ENCODE results near the gene CEP104. TPM values are rescaled to one million over a fixed set of nuclear protein-coding genes. Genes with fewer than 3 reads are reported as not detected.

Gene CEP104
- total RNA-seq, 1 experiment from 2014 or later, result 50.8 TPM

- no peaks in the 10 kb centered on the region for H3K27me3 ChIP-seq (replicated peaks; ENCODE audit: insufficient read depth, low read depth, low read length, poor library complexity)
- H3K9me3 ChIP-seq (ENCODE audit: low read depth, low read length, poor library complexity, severe bottlenecking), result no peaks in the 10 kb centered on the region
- peaks cover 29% of the 10 kb centered on the region for H3K36me3 ChIP-seq (ENCODE audit: insufficient read depth, low read length, poor library complexity, severe bottlenecking)
- intact Hi-C loops (cut with micrococcal nuclease; ENCODE audit: unreplicated experiment), result no loop called here
- no peak for DNase-seq (ENCODE audit: low spot score)
- CTCF ChIA-PET, result no interaction called here
- H3K27ac ChIP-seq (ENCODE audit: low read depth, low read length, poor library complexity, severe bottlenecking), result no peak overlapping the region
- no peaks in the 10 kb centered on the region for H3K4me1 ChIP-seq (ENCODE audit: insufficient read depth, low read length, poor library complexity, severe bottlenecking)
- H3K4me3 ChIP-seq (ENCODE audit: low read depth, low read length, poor library complexity, severe bottlenecking), result no peak overlapping the region
- TF ChIP-seq EZH2 (IDR thresholded peaks at IDR 0.05; ENCODE audit: borderline replicate concordance, low read depth, low read length, poor library complexity, severe bottlenecking) (no peak), CTCF (conservative IDR thresholded peaks at IDR 0.05; ENCODE audit: low read depth, low read length) (no peak)
- BruUV-seq (replicated peaks), result no TSS peak
- POLR2A ChIA-PET (ENCODE audit: low non-redundant PET), result no interaction called here
These were observed 29.7 kb upstream of the CEP104 start for GRCh38 chr1:3886691-3887090.

- H3K36me3 ChIP-seq (ENCODE audit: insufficient read depth, low read length, poor library complexity, severe bottlenecking), result peaks cover 25% of the 10 kb centered on the region
- ChIA-PET CTCF (no interaction called here), POLR2A (ENCODE audit: low non-redundant PET) (no interaction called here)
- H3K27me3 ChIP-seq (replicated peaks; ENCODE audit: insufficient read depth, low read depth, low read length, poor library complexity), result no peaks in the 10 kb centered on the region
- no peak for TF ChIP-seq CTCF (conservative IDR thresholded peaks at IDR 0.05; ENCODE audit: low read depth, low read length)
- no peak for TF ChIP-seq EZH2 (IDR thresholded peaks at IDR 0.05; ENCODE audit: borderline replicate concordance, low read depth, low read length, poor library complexity, severe bottlenecking)
- no peaks in the 10 kb centered on the region for H3K9me3 ChIP-seq (ENCODE audit: low read depth, low read length, poor library complexity, severe bottlenecking)
- BruUV-seq (replicated peaks), result no TSS peak
- no peak for DNase-seq (ENCODE audit: low spot score)
- H3K4me1 ChIP-seq (ENCODE audit: insufficient read depth, low read length, poor library complexity, severe bottlenecking), result no peaks in the 10 kb centered on the region
- H3K27ac ChIP-seq (ENCODE audit: low read depth, low read length, poor library complexity, severe bottlenecking), result no peak overlapping the region
- intact Hi-C loops (cut with micrococcal nuclease; ENCODE audit: unreplicated experiment), result no loop called here
- H3K4me3 ChIP-seq (ENCODE audit: low read depth, low read length, poor library complexity, severe bottlenecking), result no peak overlapping the region
These were observed 29.2 kb upstream of the CEP104 start for GRCh38 chr1:3886106-3886670.

- Histone ChIP-seq H3K4me3 (ENCODE audit: low read depth, low read length, poor library complexity, severe bottlenecking) (no peak overlapping the region), H3K27me3 (replicated peaks; ENCODE audit: insufficient read depth, low read depth, low read length, poor library complexity) (no peaks in the 10 kb centered on the region), H3K9me3 (ENCODE audit: low read depth, low read length, poor library complexity, severe bottlenecking) (no peaks in the 10 kb centered on the region), H3K4me1 (ENCODE audit: insufficient read depth, low read length, poor library complexity, severe bottlenecking) (no peaks in the 10 kb centered on the region), H3K27ac (ENCODE audit: low read depth, low read length, poor library complexity, severe bottlenecking) (no peak overlapping the region), H3K36me3 (ENCODE audit: insufficient read depth, low read length, poor library complexity, severe bottlenecking) (peaks cover 19% of the 10 kb centered on the region)
- no peak for DNase-seq (ENCODE audit: low spot score)
- intact Hi-C loops (cut with micrococcal nuclease; ENCODE audit: unreplicated experiment), result no loop called here
- ChIA-PET POLR2A (ENCODE audit: low non-redundant PET) (no interaction called here), CTCF (no interaction called here)
- BruUV-seq (replicated peaks), result no TSS peak
- no peak for TF ChIP-seq EZH2 (IDR thresholded peaks at IDR 0.05; ENCODE audit: borderline replicate concordance, low read depth, low read length, poor library complexity, severe bottlenecking)
- TF ChIP-seq CTCF (conservative IDR thresholded peaks at IDR 0.05; ENCODE audit: low read depth, low read length), result no peak
These were observed 28.6 kb upstream of the CEP104 start for GRCh38 chr1:3885611-3886010.
